Left lung (tissue), 10 donors: Measurements from ENCODE around the gene BACE2. TPM values are rescaled to one million over a fixed set of nuclear protein-coding genes. Genes with fewer than 3 reads are reported as not detected.

Source experiments
- ATAC-seq: fragments of 200-7000 bp; cut with Tn5 transposase; one replicate; pipeline ENCODE4 v1.9.1; 2020; ENCODE audit warnings: moderate library complexity
- DNase-seq, 4 donors: peaks; one replicate each; pipeline ENCODE4 v3.0.0-alpha.2; 2013 to 2020
- H3K27ac ChIP-seq, 2 donors: fragments of 200-600 bp; sonication (generic) in 1 of 2; one replicate each; pipeline versions ENCODE4 v1.5.0 to v1.8.0; 2020 to 2021
- H3K27me3 ChIP-seq, 2 donors: fragments of 200-600 bp; sonication (generic) in 1 of 2; one replicate each; pipeline versions ENCODE4 v1.5.0 to v1.8.0; 2020 to 2021
- H3K36me3 ChIP-seq, 2 donors: fragments of 200-600 bp; sonication (generic) in 1 of 2; one replicate each; pipeline versions ENCODE4 v1.5.0 to v1.8.0; 2020 to 2021
- H3K4me1 ChIP-seq, 2 donors: fragments of 200-600 bp; one replicate each; pipeline ENCODE4 v1.8.0; 2021
- H3K4me3 ChIP-seq, 2 donors: fragments of 200-600 bp; sonication (generic) in 1 of 2; one replicate each; pipeline versions ENCODE4 v1.5.0 to v1.8.0; 2020 to 2021; ENCODE audit warnings: mild to moderate bottlenecking in 1 of 2
- H3K9me3 ChIP-seq, 2 donors: fragments of 200-600 bp; sonication (generic) in 1 of 2; one replicate each; pipeline versions ENCODE4 v1.5.0 to v1.8.0; 2020 to 2021
- CTCF ChIP-seq, 2 donors: fragments of 200-600 bp; sonication (generic) in 1 of 2; IDR thresholded peaks; one replicate each; pipeline versions ENCODE4 v1.5.0 to v1.8.0; 2021; ENCODE audit warnings: antibody characterized with exemption in 2 of 2
- intact Hi-C, 2 donors: fragments of 100-400 bp; cut with DNase I; formaldehyde crosslinking; loops; one replicate each; pipeline versions ENCODE4 v1.11.2 to v1.14.2; 2022
- polyA plus RNA-seq, 6 donors: library from polyadenylated mRNA; unstranded; fragments of 120-200 nt; gene quantifications; one replicate each; pipeline ENCODE4 v1.2.1, GENCODE V29; 2013; ENCODE audit not compliant: insufficient read length in 6 of 6
- total RNA-seq, 2 donors: library from RNA; stranded (reverse); fragmentation: NEBNext Ultra II Directional; extraction: Animal tissue kit (Norgen Biotek cat#: 25700); gene quantifications; one replicate each; pipeline ENCODE4 v1.2.1, GENCODE V29; 2021
- donor health status: DM: no; HTN: yes; CAD: no.
- donor health status: DM: no; HTN: no; CAD: no.

The BACE2 gene
- total and polyA plus RNA-seq, 8 donors = 29.2 to 44.6 (median 35.0) TPM

GRCh38 chr21:41321908-41322495 lies 154.0 kb downstream of the BACE2 start:
- no peak overlapping the region for H3K27ac ChIP-seq
- no peaks in the 10 kb centered on the region for H3K36me3 ChIP-seq
- TF ChIP-seq CTCF (IDR thresholded peaks at IDR 0.05) = no peak
- ATAC-seq = no peak
- no peak for DNase-seq
- intact Hi-C loops = no loop called here
- H3K4me1 ChIP-seq = peaks cover 0 to 3% of the 10 kb centered on the region in 2 donors
- no peaks in the 10 kb centered on the region for H3K9me3 ChIP-seq
- peaks cover 5 to 21% of the 10 kb centered on the region in 2 donors for H3K27me3 ChIP-seq
- no peak overlapping the region for H3K4me3 ChIP-seq

- no peak for TF ChIP-seq CTCF (IDR thresholded peaks at IDR 0.05)
- no peaks in the 10 kb centered on the region for H3K4me1 ChIP-seq
- no peaks in the 10 kb centered on the region for H3K36me3 ChIP-seq
- ATAC-seq (no peak), DNase-seq (peak in 1 of 4 donors; percentile 68)
- intact Hi-C loops = no loop called here
- H3K27ac ChIP-seq = no peak overlapping the region
- no peaks in the 10 kb centered on the region for H3K9me3 ChIP-seq
- peaks cover 0 to 13% of the 10 kb centered on the region in 2 donors for H3K27me3 ChIP-seq
- no peak overlapping the region for H3K4me3 ChIP-seq
Observed at GRCh38 chr21:41322496-41323382, 154.8 kb downstream of the BACE2 start.

- H3K36me3 ChIP-seq = no peaks in the 10 kb centered on the region
- no peaks in the 10 kb centered on the region for H3K9me3 ChIP-seq
- DNase-seq (no peak), ATAC-seq (no peak)
- no peak overlapping the region for H3K4me3 ChIP-seq
- no peaks in the 10 kb centered on the region for H3K4me1 ChIP-seq
- H3K27ac ChIP-seq = no peak overlapping the region
- H3K27me3 ChIP-seq = no peaks in the 10 kb centered on the region
- no peak for TF ChIP-seq CTCF (IDR thresholded peaks at IDR 0.05)
- intact Hi-C loops = no loop called here
Observed at GRCh38 chr21:41325138-41325912, 157.4 kb downstream of the BACE2 start.

GRCh38 chr21:41326414-41327080 lies 158.6 kb downstream of the BACE2 start:
- DNase-seq (no peak), ATAC-seq (no peak)
- no peak for TF ChIP-seq CTCF (IDR thresholded peaks at IDR 0.05)
- Histone ChIP-seq H3K9me3 (no peaks in the 10 kb centered on the region), H3K36me3 (no peaks in the 10 kb centered on the region), H3K4me3 (no peak overlapping the region), H3K27me3 (no peaks in the 10 kb centered on the region), H3K27ac (no peak overlapping the region), H3K4me1 (no peaks in the 10 kb centered on the region)
- intact Hi-C loops = no loop called here
